Measurements from ENCODE around the gene SPANXN2.
A peak's percentile ranks its signal among the peaks of the same experiment; 100 is the strongest.
"Not testable (repeated sequence)": the region's sequence is repeated elsewhere in the genome, so short reads cannot be mapped to it uniquely, and the experiment has no call there.

Gene SPANXN2

GRCh38 chrX:143720652-143721051 is at the start of gene SPANXN2:
TSS of gene SPANXN2 (minus strand) at chrX:143720752. CDS start at chrX:143720668, 84 bp downstream.
- not testable (repeated sequence) for DNase-seq

- no peak for DNase-seq
Measured at GRCh38 chrX:143768976-143769375, 48.4 kb upstream of the SPANXN2 start.

GRCh38 chrX:143767789-143768188 is 47.2 kb upstream of the SPANXN2 start:
- DNase-seq = not testable (repeated sequence)

GRCh38 chrX:143757887-143758286 is 37.3 kb upstream of the SPANXN2 start:
- no peak for DNase-seq

- DNase-seq = no peak
Measured at GRCh38 chrX:143757375-143757774, 36.8 kb upstream of the SPANXN2 start.

GRCh38 chrX:143754183-143754582 is 33.6 kb upstream of the SPANXN2 start:
- no peak for DNase-seq

GRCh38 chrX:143733866-143734265 is 13.3 kb upstream of the SPANXN2 start:
- DNase-seq = no peak

GRCh38 chrX:143726296-143726695 is 5.7 kb upstream of the SPANXN2 start:
- DNase-seq = no peak

- no peak for DNase-seq
Measured at GRCh38 chrX:143701460-143701859, 19.1 kb downstream of the SPANXN2 start.

GRCh38 chrX:143694885-143695284 is 25.7 kb downstream of the SPANXN2 start:
- no peak for DNase-seq

GRCh38 chrX:143683486-143683885 is 37.1 kb downstream of the SPANXN2 start:
- DNase-seq = no peak

GRCh38 chrX:143674926-143675325 is 45.6 kb downstream of the SPANXN2 start:
- no peak for DNase-seq

- no peak for DNase-seq
Measured at GRCh38 chrX:143669395-143669794, 51.2 kb downstream of the SPANXN2 start.

- peak; percentile 12 for DNase-seq
Measured at GRCh38 chrX:143664302-143664701, 56.2 kb downstream of the SPANXN2 start.

GRCh38 chrX:143663755-143664154 is 56.8 kb downstream of the SPANXN2 start:
- DNase-seq = no peak
